H1 (cell line): ENCODE data around the gene SPG7. TPM values are rescaled to one million over a fixed set of nuclear protein-coding genes. Genes with fewer than 3 reads are reported as not detected.
"Not testable (repeated sequence)": the region's sequence is repeated elsewhere in the genome, so short reads cannot be mapped to it uniquely, and the experiment has no call there.

Source experiments
- CTCF ChIA-PET: fragments of 300-600 bp; sonication (Branson Sonifier 250); formaldehyde crosslinking; loops from one replicate; lab custom pipeline; 2021; ENCODE audit not compliant: partially characterized antibody; lab: Charles Lee
- POLR2A ChIA-PET: fragments of 300-600 bp; sonication (Branson Sonifier 250); formaldehyde crosslinking; loops from one replicate; lab custom pipeline; 2021; ENCODE audit warnings: inconsistent platforms; ENCODE audit not compliant: partially characterized antibody; lab: Charles Lee
- DNase-seq, 2 experiments: peaks; one replicate each; pipeline versions ENCODE4 v3.0.0 to v3.0.0-alpha.2; 2010 to 2022; ENCODE audit warnings: low spot score in 2 of 2, low read depth in 1 of 2, mixed read lengths in 1 of 2
- FAIRE-seq: peaks from 2 replicates; lab custom pipeline; 2011; peaks lifted over from hg19 to GRCh38; lab: Jason Lieb, UNC
- H2AFZ ChIP-seq: 2 replicates; pipeline ENCODE4 v1.8.1; 2012; ENCODE audit warnings: low read length, inconsistent platforms
- H2AK5ac ChIP-seq: 2 replicates; pipeline ENCODE4 v1.6.1; 2013; ENCODE audit warnings: low read depth, low read length
- H2BK120ac ChIP-seq: replicated peaks from 2 replicates; pipeline ENCODE3; 2013; ENCODE audit warnings: low read depth, low read length, inconsistent platforms
- H2BK12ac ChIP-seq: 2 replicates; pipeline ENCODE4 v1.6.1; 2013; ENCODE audit warnings: low read depth, low read length
- H2BK15ac ChIP-seq: 2 replicates; pipeline ENCODE4 v1.6.1; 2013; ENCODE audit warnings: low read length
- H2BK20ac ChIP-seq: 2 replicates; pipeline ENCODE4 v1.6.1; 2013; ENCODE audit warnings: low read length
- H2BK5ac ChIP-seq: 2 replicates; pipeline ENCODE4 v1.6.1; 2013; ENCODE audit warnings: low read depth, low read length
- H3K14ac ChIP-seq: 2 replicates; pipeline ENCODE4 v1.6.1; 2013; ENCODE audit warnings: inconsistent platforms; ENCODE audit not compliant: insufficient read length
- H3K18ac ChIP-seq: 2 replicates; pipeline ENCODE4 v1.6.1; 2013; ENCODE audit warnings: low read length; ENCODE audit errors: extremely low read depth
- H3K23ac ChIP-seq: 2 replicates; pipeline ENCODE4 v1.6.1; 2013; ENCODE audit warnings: inconsistent platforms; ENCODE audit not compliant: insufficient read length
- H3K23me2 ChIP-seq: 2 replicates; pipeline ENCODE4 v1.6.1; 2013; ENCODE audit warnings: low read depth, low read length
- H3K27ac ChIP-seq: 2 replicates; pipeline ENCODE4 v1.6.1; 2011; ENCODE audit warnings: low read depth, low read length, inconsistent platforms
- H3K27me3 ChIP-seq, 4 experiments: replicated peaks in 1 of 4; 1 replicate in 1 of 4; 2 replicates in 3 of 4; pipeline versions ENCODE4 v1.6.1 to v1.8.1; 2011 to 2013; ENCODE audit warnings: low read length in 3 of 4, mild to moderate bottlenecking in 3 of 4, inconsistent platforms in 2 of 4, mixed read lengths in 2 of 4, moderate library complexity in 1 of 4; ENCODE audit not compliant: control insufficient read depth in 3 of 4, insufficient read depth in 3 of 4; ENCODE audit errors: extremely low read depth in 1 of 4
- H3K36me3 ChIP-seq, 4 experiments: 2 replicates each; pipeline versions ENCODE4 v1.6.1 to v1.8.1; 2011 to 2013; ENCODE audit warnings: mild to moderate bottlenecking in 4 of 4, low read length in 3 of 4, moderate library complexity in 2 of 4, control low read depth in 1 of 4, inconsistent platforms in 1 of 4; ENCODE audit not compliant: insufficient read depth in 4 of 4, control insufficient read depth in 2 of 4
- H3K4ac ChIP-seq: replicated peaks from 2 replicates; pipeline ENCODE3; 2013; ENCODE audit warnings: low read length, low read depth, mixed read lengths, inconsistent platforms; ENCODE audit not compliant: insufficient read length
- H3K4me1 ChIP-seq, 4 experiments: replicated peaks in 1 of 4; 1 replicate in 1 of 4; 2 replicates in 3 of 4; pipeline versions ENCODE4 v1.6.1 to v1.8.1; 2011 to 2013; ENCODE audit warnings: low read length in 3 of 4, inconsistent platforms in 2 of 4, mixed read lengths in 1 of 4; ENCODE audit not compliant: insufficient read depth in 4 of 4, control insufficient read depth in 3 of 4
- H3K4me2 ChIP-seq, 2 experiments: 2 replicates each; pipeline versions ENCODE4 v1.6.1 to v1.8.1; 2011 to 2013; ENCODE audit warnings: low read depth in 2 of 2, low read length in 2 of 2, control low read depth in 1 of 2, inconsistent platforms in 1 of 2, mild to moderate bottlenecking in 1 of 2; ENCODE audit not compliant: insufficient read depth in 1 of 2
- H3K4me3 ChIP-seq, 4 experiments: fragments of 200-600, 300-600 bp in 1 of 4; sonication (generic), shearing (Covaris generic), sonication (Bioruptor Twin) in 1 of 4; 2 replicates each; pipeline versions ENCODE4 v1.5.1 to v1.8.1; 2011 to 2016; ENCODE audit warnings: low read length in 4 of 4, low read depth in 3 of 4, control low read depth in 2 of 4, inconsistent platforms in 2 of 4, mild to moderate bottlenecking in 2 of 4, mixed read lengths in 1 of 4, moderate library complexity in 1 of 4; ENCODE audit not compliant: insufficient read depth in 2 of 4; ENCODE audit errors: extremely low read depth in 1 of 4
- H3K56ac ChIP-seq: replicated peaks from 2 replicates; pipeline ENCODE3; 2013; ENCODE audit warnings: low read depth, mild to moderate bottlenecking, mixed read lengths, low read length, inconsistent platforms; ENCODE audit not compliant: insufficient read length
- H3K79me1 ChIP-seq: 2 replicates; pipeline ENCODE4 v1.6.1; 2013; ENCODE audit warnings: low read depth, low read length, control low read depth
- H3K79me2 ChIP-seq, 2 experiments: 2 replicates each; pipeline versions ENCODE4 v1.6.1 to v1.8.1; 2012 to 2013; ENCODE audit warnings: low read length in 2 of 2, mild to moderate bottlenecking in 2 of 2, inconsistent platforms in 1 of 2; ENCODE audit not compliant: insufficient read depth in 2 of 2, control insufficient read depth in 1 of 2
- H3K9ac ChIP-seq, 4 experiments: replicated peaks in 1 of 4; 1 replicate in 1 of 4; 2 replicates in 3 of 4; pipeline versions ENCODE4 v1.6.1 to v1.8.1; 2011 to 2013; ENCODE audit warnings: low read depth in 3 of 4, low read length in 3 of 4, control low read depth in 2 of 4, mild to moderate bottlenecking in 2 of 4, moderate library complexity in 2 of 4, inconsistent platforms in 1 of 4; ENCODE audit errors: extremely low read depth in 1 of 4
- H3K9me3 ChIP-seq, 2 experiments: 2 replicates each; pipeline versions ENCODE4 v1.6.1 to v1.8.1; 2012 to 2013; ENCODE audit warnings: mild to moderate bottlenecking in 2 of 2, moderate library complexity in 2 of 2, control low read depth in 1 of 2, inconsistent platforms in 1 of 2, low read depth in 1 of 2, low read length in 1 of 2, mixed read lengths in 1 of 2; ENCODE audit not compliant: insufficient read depth in 2 of 2
- H4K20me1 ChIP-seq, 2 experiments: replicated peaks in 1 of 2; 2 replicates each; pipeline versions ENCODE3 to v1.8.1; 2011 to 2013; ENCODE audit warnings: inconsistent platforms in 2 of 2, low read length in 2 of 2, mild to moderate bottlenecking in 1 of 2; ENCODE audit not compliant: insufficient read depth in 2 of 2, control insufficient read depth in 1 of 2
- H4K5ac ChIP-seq: 2 replicates; pipeline ENCODE4 v1.6.1; 2013; ENCODE audit warnings: low read length, low read depth, mixed read lengths, inconsistent platforms; ENCODE audit not compliant: insufficient read length
- H4K8ac ChIP-seq: 2 replicates; pipeline ENCODE4 v1.8.0; 2013; ENCODE audit warnings: mild to moderate bottlenecking, moderate library complexity, low read length, inconsistent platforms; ENCODE audit not compliant: insufficient read depth; ENCODE audit errors: extremely low read depth
- H4K91ac ChIP-seq: replicated peaks from 2 replicates; pipeline ENCODE3; 2013; ENCODE audit warnings: low read length, mixed read lengths, inconsistent platforms; ENCODE audit not compliant: insufficient read length
- WGBS, 2 experiments: shearing (Covaris generic) in 1 of 2; methylation state at CpG; one replicate each; pipeline versions ENCODE4 v1.1.6 to v1.1.7; 2013 to 2015; ENCODE audit warnings: low lambda C conversion rate in 2 of 2, mixed read lengths in 2 of 2, inconsistent platforms in 1 of 2, low coverage in 1 of 2, missing lambda C conversion rate in 1 of 2; ENCODE audit not compliant: insufficient replicate concordance in 2 of 2, insufficient coverage in 1 of 2, insufficient read length in 1 of 2; ENCODE audit errors: extremely low coverage in 1 of 2, missing lambda C conversion rate in 1 of 2; 5-methylcytosine and 5-hydroxymethylcytosine counted together
- polyA plus RNA-seq, 7 experiments: library from polyadenylated mRNA; depleted of rRNA in 3 of 7; stranded (reverse) in 5 of 7; unstranded in 2 of 7; fragments of >200 nt in 5 of 7; fragments of 200-250 nt in 2 of 7; gene quantifications; 1 replicate in 5 of 7; 2 replicates in 1 of 7; 4 replicates in 1 of 7; pipeline versions ENCODE4 v1.2.1 to v1.2.3, GENCODE V29; 2011 to 2013; ENCODE audit warnings: missing spikeins in 2 of 7, mixed read lengths in 2 of 7
- total RNA-seq: library from RNA; stranded (reverse); fragmentation: NEBNext Ultra II Directional; extraction: Animal tissue kit (Norgen Biotek cat#: 25700); gene quantifications from 2 replicates; pipeline ENCODE4 v1.2.1, GENCODE V29; 2021

The SPG7 gene
- total and polyA plus RNA-seq, 2 of the 8 experiments (the other 6 are each of a cell fraction or from before 2014, with no cell fraction given): 72.1 to 113 TPM

DNA sequence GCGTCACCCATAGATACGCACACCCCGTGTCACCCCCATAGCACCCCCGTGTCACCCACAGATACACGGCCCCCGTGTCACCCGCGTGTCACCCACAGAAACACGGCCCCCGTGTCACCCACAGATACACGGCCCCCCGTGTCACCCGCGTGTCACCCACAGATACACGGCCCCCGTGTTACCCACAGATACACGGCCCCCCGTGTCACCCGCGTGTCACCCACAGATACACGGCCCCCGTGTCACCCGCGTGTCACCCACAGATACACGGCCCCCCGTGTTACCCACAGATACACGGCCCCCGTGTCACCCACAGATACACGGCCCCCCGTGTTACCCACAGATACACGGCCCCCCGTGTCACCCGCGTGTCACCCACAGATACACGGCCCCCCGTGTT, 79.5 kb downstream of the SPG7 start:
- H3K9ac ChIP-seq, DNase-seq, H3K14ac ChIP-seq, H3K4ac ChIP-seq, H2BK20ac ChIP-seq, H3K4me3 ChIP-seq, H3K27me3 ChIP-seq, H2BK15ac ChIP-seq, H3K23ac ChIP-seq, H4K8ac ChIP-seq, H2BK120ac ChIP-seq, H2AK5ac ChIP-seq, H2BK5ac ChIP-seq, H4K5ac ChIP-seq, H3K18ac ChIP-seq, H2BK12ac ChIP-seq, CTCF ChIA-PET, H2AFZ ChIP-seq, H4K91ac ChIP-seq, H3K56ac ChIP-seq, H3K4me2 ChIP-seq, POLR2A ChIA-PET, FAIRE-seq, H3K23me2 ChIP-seq, H3K27ac ChIP-seq, H3K79me2 ChIP-seq, H3K79me1 ChIP-seq, H3K4me1 ChIP-seq, H4K20me1 ChIP-seq: not testable (repeated sequence)
- peaks cover 5 to 19% of the 10 kb centered on the region in 2 experiments; a peak in 3 of 4 replicates for H3K9me3 ChIP-seq
- 100% methylated on average over 3 of the region's 36 CpGs; no CpG with 5 or more reads in 1 of the 2 experiments for WGBS, 2 experiments
- H3K36me3 ChIP-seq: peaks cover 0 to 24% (median 5%) of the 10 kb centered on the region in 4 experiments; a peak in 4 of 8 replicates
